K562 (cell line): ENCODE results near the gene ELMO1. TPM values are rescaled to one million over a fixed set of nuclear protein-coding genes. Genes with fewer than 3 reads are reported as not detected.

Experiments
- ATAC-seq: fragments of 200-7000 bp; cut with Tn5 transposase; 3 replicates; pipeline ENCODE4 v1.9.1; 2020; ENCODE audit warnings: moderate library complexity
- BruUV-seq: library from RNA; stranded (reverse); fragments of 400-500 nt; replicated peaks from 2 replicates; lab custom pipeline; 2021; lab: Mats Ljungman, UMichigan
- CTCF ChIA-PET: fragments of 300-600 bp; formaldehyde crosslinking; extraction: SDS; loops from one replicate; lab custom pipeline; 2021; ENCODE audit warnings: low intra/inter-chr PET ratio; lab: Yijun Ruan, JAX
- POLR2A ChIA-PET: fragments of 300-600, 350-650 bp; sonication (Branson Sonifier 250); formaldehyde crosslinking; extraction: SDS; loops from one replicate; lab custom pipeline; 2021; ENCODE audit warnings: antibody characterized with exemption, inconsistent platforms; lab: Yijun Ruan, JAX
- DNase-seq, 4 experiments: peaks; one replicate each; pipeline versions ENCODE4 v3.0.0 to v3.0.0-alpha.2; 2011 to 2018; ENCODE audit warnings: low spot score in 3 of 4, mixed read lengths in 3 of 4; ENCODE audit errors: extremely low read depth in 1 of 4
- FAIRE-seq: peaks from 2 replicates; lab custom pipeline; 2011; peaks lifted over from hg19 to GRCh38; lab: Jason Lieb, UNC
- H2AFZ ChIP-seq: 2 replicates; pipeline ENCODE4 v1.6.0; 2011; ENCODE audit warnings: low read depth, low read length, control low read depth, inconsistent platforms
- H3K27ac ChIP-seq: fragments of 200-600 bp; 3 replicates; pipeline ENCODE4 v1.8.0; 2011; ENCODE audit warnings: low read depth, mild to moderate bottlenecking, control low read depth, inconsistent platforms, low read length, moderate library complexity, mixed read lengths; ENCODE audit errors: extremely low read depth
- H3K27me3 ChIP-seq, 2 experiments: fragments of 300-600 bp in 1 of 2; 2 replicates in 1 of 2; 3 replicates in 1 of 2; pipeline versions ENCODE4 v1.6.0 to v1.8.0; 2011; ENCODE audit warnings: inconsistent platforms in 2 of 2, low read length in 2 of 2, mild to moderate bottlenecking in 1 of 2, mixed read lengths in 1 of 2, moderate library complexity in 1 of 2; ENCODE audit not compliant: control insufficient read depth in 2 of 2, insufficient read depth in 2 of 2
- H3K36me3 ChIP-seq: fragments of 300-600 bp; 3 replicates; pipeline ENCODE4 v1.8.0; 2011; ENCODE audit warnings: mild to moderate bottlenecking, low read length, inconsistent platforms; ENCODE audit not compliant: control insufficient read depth, insufficient read depth
- H3K4me1 ChIP-seq, 2 experiments: fragments of 200-600 bp in 1 of 2; replicated peaks in 1 of 2; 2 replicates in 1 of 2; 3 replicates in 1 of 2; pipeline versions ENCODE4 v1.5.1 to v1.8.0; 2011; ENCODE audit warnings: inconsistent platforms in 2 of 2, low read length in 2 of 2, mild to moderate bottlenecking in 1 of 2, mixed read lengths in 1 of 2, moderate library complexity in 1 of 2; ENCODE audit not compliant: control insufficient read depth in 2 of 2, insufficient read depth in 2 of 2
- H3K4me2 ChIP-seq: 2 replicates; pipeline ENCODE4 v1.6.1; 2011; ENCODE audit warnings: low read length, control low read depth, inconsistent platforms, mixed read lengths; ENCODE audit not compliant: insufficient read depth
- H3K4me3 ChIP-seq: fragments of 200-600 bp; sonication (generic), shearing (Covaris generic); 2 replicates; pipeline ENCODE4 v1.5.1; 2016; ENCODE audit warnings: control low read depth, inconsistent platforms
- H3K79me2 ChIP-seq: fragments of 200-600 bp; 3 replicates; pipeline ENCODE4 v1.8.0; 2011; ENCODE audit warnings: low read length, inconsistent platforms; ENCODE audit not compliant: control insufficient read depth, insufficient read depth
- H3K9ac ChIP-seq, 2 experiments: 2 replicates each; pipeline versions ENCODE4 v1.6.0 to v1.6.1; 2011; ENCODE audit warnings: low read depth in 2 of 2, low read length in 2 of 2, control low read depth in 1 of 2, inconsistent platforms in 1 of 2, mild to moderate bottlenecking in 1 of 2, mixed read lengths in 1 of 2; ENCODE audit not compliant: insufficient read depth in 1 of 2
- H3K9me1 ChIP-seq: one replicate; pipeline ENCODE4 v1.6.0; 2011; ENCODE audit warnings: inconsistent platforms, mild to moderate bottlenecking, low read length, moderate library complexity; ENCODE audit not compliant: control insufficient read depth, insufficient read depth
- H3K9me3 ChIP-seq: replicated peaks from 2 replicates; pipeline ENCODE4 v1.5.1; 2011; ENCODE audit warnings: low read depth, low read length, inconsistent platforms; ENCODE audit not compliant: control insufficient read depth, insufficient read depth
- H4K20me1 ChIP-seq: replicated peaks from 2 replicates; pipeline ENCODE4 v1.6.1; 2011; ENCODE audit warnings: low read length, inconsistent platforms, mixed read lengths; ENCODE audit not compliant: control insufficient read depth, insufficient read depth
- CTCF ChIP-seq, 3 experiments: IDR thresholded peaks in 2 of 3; conservative IDR thresholded peaks in 1 of 3; 2 replicates each; pipeline ENCODE4 v1.5.1; 2011 to 2012; ENCODE audit warnings: low read length in 3 of 3, mild to moderate bottlenecking in 3 of 3, control low read depth in 2 of 3, improper control_type of control experiment in 1 of 3, inconsistent platforms in 1 of 3, low read depth in 1 of 3, mixed read lengths in 1 of 3, moderate library complexity in 1 of 3; ENCODE audit not compliant: insufficient read depth in 2 of 3
- ESRRB ChIP-seq: fragments of 250-450 bp; sonication (Bioruptor Pico); IDR thresholded peaks from 2 replicates; pipeline ENCODE4 v1.5.0; 2020; ENCODE audit warnings: mild to moderate bottlenecking, moderate library complexity, borderline replicate concordance
- GTF3C2 ChIP-seq: IDR thresholded peaks from 3 replicates; pipeline ENCODE4 v1.6.1; 2011; ENCODE audit warnings: borderline replicate concordance, mild to moderate bottlenecking, moderate library complexity; ENCODE audit not compliant: insufficient read length; ENCODE audit errors: extremely low read depth
- ILK ChIP-seq: fragments of 450-650 bp; IDR thresholded peaks from 2 replicates; pipeline ENCODE4 v1.6.1; 2016; ENCODE audit warnings: missing genetic modification characterization, low read depth, mild to moderate bottlenecking, missing compliant biosample characterization, moderate library complexity, borderline replicate concordance
- KLF6 ChIP-seq: fragments of 250-450 bp; sonication (Bioruptor Pico); IDR thresholded peaks from 2 replicates; pipeline ENCODE4 v1.4.0; 2020; ENCODE audit warnings: mild to moderate bottlenecking, moderate library complexity, borderline replicate concordance
- MLX ChIP-seq, 2 experiments: fragments of 450-650 bp in 1 of 2; sonication (generic) in 1 of 2; formaldehyde crosslinking; conservative IDR thresholded peaks; 2 replicates each; pipeline versions ENCODE4 v1.4.0 to v1.8.1; 2020 to 2022; ENCODE audit warnings: mild to moderate bottlenecking in 1 of 2, missing genetic modification reagents in 1 of 2
- NFXL1 ChIP-seq: fragments of 450-650 bp; formaldehyde crosslinking; IDR thresholded peaks from 2 replicates; pipeline ENCODE4 v1.4.0; 2021; ENCODE audit warnings: mild to moderate bottlenecking
- NONO ChIP-seq, 2 experiments: fragments of 200-400 bp in 1 of 2; fragments of 450-650 bp in 1 of 2; formaldehyde crosslinking in 1 of 2; IDR thresholded peaks; 2 replicates each; pipeline ENCODE4 v1.6.1; 2017; ENCODE audit warnings: low read depth in 2 of 2, mild to moderate bottlenecking in 2 of 2, moderate library complexity in 2 of 2, low read length in 1 of 2
- RCOR1 ChIP-seq, 2 experiments: IDR thresholded peaks; 2 replicates each; pipeline ENCODE4 v1.6.1; 2012; ENCODE audit warnings: low read depth in 2 of 2, low read length in 2 of 2, borderline replicate concordance in 1 of 2, improper control_type of control experiment in 1 of 2
- SIN3A ChIP-seq, 2 experiments: fragments of 150-350 bp in 1 of 2; IDR thresholded peaks; 2 replicates each; pipeline ENCODE4 v1.6.1; 2011 to 2016; ENCODE audit warnings: borderline replicate concordance in 2 of 2, low read depth in 2 of 2, low read length in 2 of 2, mild to moderate bottlenecking in 2 of 2, moderate library complexity in 2 of 2; ENCODE audit not compliant: control insufficient read depth in 1 of 2
- TFAM ChIP-seq: fragments of 250-450 bp; sonication (Bioruptor Pico); conservative IDR thresholded peaks from 2 replicates; pipeline ENCODE4 v1.5.0; 2021; ENCODE audit warnings: mild to moderate bottlenecking, moderate library complexity
- ZFX ChIP-seq: sonication (generic); formaldehyde crosslinking; IDR thresholded peaks from 2 replicates; pipeline ENCODE4 v1.8.0; 2022; ENCODE audit warnings: mild to moderate bottlenecking, missing genetic modification reagents, moderate library complexity
- ZNF253 ChIP-seq: fragments of 250-450 bp; sonication (Bioruptor Pico); conservative IDR thresholded peaks from 2 replicates; pipeline ENCODE4 v1.6.1; 2021; ENCODE audit warnings: mild to moderate bottlenecking
- ZNF384 ChIP-seq: IDR thresholded peaks from 2 replicates; pipeline ENCODE4 v1.6.1; 2012; ENCODE audit warnings: low read depth, low read length, improper control_type of control experiment
- WGBS: fragments of 100-300 bp; shearing (Covaris generic); methylation state at CpG from one replicate; pipeline ENCODE4 v1.1.6; 2016; ENCODE audit warnings: low coverage, mixed read lengths; ENCODE audit not compliant: insufficient coverage; ENCODE audit errors: missing lambda C conversion rate; 5-methylcytosine and 5-hydroxymethylcytosine counted together
- in situ Hi-C: fragments of 300-500 bp; cut with MboI; formaldehyde crosslinking; loops from 4 replicates; pipeline ENCODE4 v1.15.0; 2018; ENCODE audit warnings: inconsistent platforms, mixed read lengths
- intact Hi-C: fragments of 100-400 bp; cut with micrococcal nuclease; formaldehyde crosslinking; loops from 2 replicates; pipeline ENCODE4 v1.14.2; 2022
- polyA plus RNA-seq, 8 experiments: library from polyadenylated mRNA; depleted of rRNA in 4 of 8; stranded (reverse) in 5 of 8; unstranded in 3 of 8; fragments of >200 nt; fragmentation: Nextera tagmentation in 2 of 8; fragmentation: Illumina TruSeq in 1 of 8; extraction: Ambion mirVana in 2 of 8; extraction: Trizol in 1 of 8; gene quantifications; 2 replicates each; pipeline versions ENCODE4 v1.2.1 to v1.2.3, GENCODE V29; 2011 to 2014; ENCODE audit warnings: inconsistent platforms in 1 of 8, missing spikeins in 1 of 8
- total RNA-seq, 7 experiments: library from RNA; depleted of rRNA in 6 of 7; stranded (reverse); fragments of >200 nt in 6 of 7; fragmentation: Illumina TruSeq in 2 of 7; extraction: Trizol in 2 of 7; gene quantifications; 2 replicates each; pipeline versions ENCODE4 v1.2.1 to v1.2.3, GENCODE V29; 2011 to 2021; ENCODE audit warnings: low replicate concordance in 1 of 7

Gene ELMO1
- total and polyA plus RNA-seq, 9 of the 15 experiments (the other 6 are each of a cell fraction or from before 2014, with no cell fraction given): 0.36 to 7.2 (median 3.6) TPM

GRCh38 chr7:37109016-37109683 lies 339.5 kb downstream of the ELMO1 start:
- ATAC-seq (no peak), FAIRE-seq (no peak), DNase-seq (no peak)
- Histone ChIP-seq H2AFZ (no peak overlapping the region), H3K9me1 (no peaks in the 10 kb centered on the region), H3K27ac (no peak overlapping the region), H3K79me2 (no peaks in the 10 kb centered on the region), H3K27me3 (no peaks in the 10 kb centered on the region), H4K20me1 (no peaks in the 10 kb centered on the region; the same call in 1 of the 2 replicates), H3K4me3 (no peak overlapping the region), H3K4me1 (no peaks in the 10 kb centered on the region), H3K36me3 (no peaks in the 10 kb centered on the region), H3K9me3 (no peaks in the 10 kb centered on the region), H3K4me2 (no peak overlapping the region), H3K9ac (no peak overlapping the region)
- WGBS: 13% methylated on average over 10 of the region's 11 CpGs
- intact Hi-C loops (no loop called here), in situ Hi-C loops (no loop called here)
- ChIA-PET CTCF (no interaction called here), POLR2A (no interaction called here)
- BruUV-seq: no TSS peak
- TF ChIP-seq CTCF (IDR thresholded peaks at IDR 0.05 in 2 of 3, conservative IDR thresholded peaks at IDR 0.05 in 1 of 3; ENCODE audit: insufficient read depth in 2 of 3, low read depth in 1 of 3, low read length in 3 of 3): no peak
- no peak for TF ChIP-seq ZFX (CRISPR knock-in tag)
- TF ChIP-seq GTF3C2: no peak
- TF ChIP-seq KLF6 (CRISPR knock-in tag): no peak
- TF ChIP-seq MLX (CRISPR knock-in tag; conservative IDR thresholded peaks at IDR 0.05): no peak
- no peak for TF ChIP-seq NONO (IDR thresholded peaks at IDR 0.05; ENCODE audit: low read depth in 2 of 2, low read length in 1 of 2)
- TF ChIP-seq ZNF384: no peak
- TF ChIP-seq ESRRB (CRISPR knock-in tag): no peak
- no peak for TF ChIP-seq ZNF253 (CRISPR knock-in tag)
- TF ChIP-seq NFXL1 (CRISPR knock-in tag): no peak
- no peak for TF ChIP-seq TFAM (CRISPR knock-in tag)
- TF ChIP-seq RCOR1 (IDR thresholded peaks at IDR 0.05; ENCODE audit: borderline replicate concordance in 1 of 2, low read depth in 2 of 2, low read length in 2 of 2): no peak
- no peak for TF ChIP-seq SIN3A (IDR thresholded peaks at IDR 0.05; ENCODE audit: borderline replicate concordance in 2 of 2, control insufficient read depth in 1 of 2, low read depth in 2 of 2, low read length in 2 of 2)
- no peak for TF ChIP-seq ILK (tag)
